A549 treated with AZD2906 at 1 μM for 4 hours (cell line): ENCODE results near the gene KHDRBS2. TPM values are rescaled to one million over a fixed set of nuclear protein-coding genes. Genes with fewer than 3 reads are reported as not detected.

Experiments used
- total RNA-seq: library from RNA; stranded (reverse); fragments of 200-300 nt; extraction: Qiagen RNA extraction; gene quantifications from 5 replicates; pipeline ENCODE4 v1.2.3, GENCODE V29; 2022

Gene KHDRBS2
- total RNA-seq: not detected in 5 replicates

GRCh38 chr6:62285612-62286469 is at the start of gene KHDRBS2:
Gene KHDRBS2 (minus strand): TSS chr6:62286225.

